ENCODE data around the gene TMEM140.
"Not testable (repeated sequence)": the region's sequence is repeated elsewhere in the genome, so short reads cannot be mapped to it uniquely, and the experiment has no call there.

TMEM140 gene

GRCh38 chr7:135197343-135197742, 49.5 kb downstream of the TMEM140 start:
- no peak for DNase-seq

- DNase-seq: no peak
Measured at GRCh38 chr7:135197906-135198655, 50.2 kb downstream of the TMEM140 start.

DNA sequence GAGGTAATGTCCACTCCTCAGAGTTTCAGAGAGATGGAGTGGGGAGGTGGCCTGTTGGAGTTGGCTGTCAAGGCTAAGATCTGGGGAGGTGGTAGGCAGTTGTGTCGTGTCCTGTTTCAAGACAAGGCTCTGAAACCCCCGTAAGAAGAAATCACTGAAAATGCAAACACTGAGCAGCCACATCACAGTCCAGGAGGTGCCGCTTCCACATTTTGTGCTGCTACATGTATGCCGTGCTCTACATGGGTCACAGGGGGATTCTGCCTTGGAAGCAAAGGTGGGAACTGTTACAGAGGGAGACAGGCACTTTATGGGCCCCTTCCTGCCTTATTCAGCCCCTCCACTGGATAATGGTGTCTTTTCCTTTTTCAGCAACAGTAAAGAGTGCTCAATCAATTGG, 51.6 kb downstream of the TMEM140 start:
- DNase-seq: no peak

GRCh38 chr7:135200821-135201331, 53.0 kb downstream of the TMEM140 start:
- DNase-seq: no peak

GRCh38 chr7:135201350-135201749, 53.5 kb downstream of the TMEM140 start:
- no peak for DNase-seq

DNA sequence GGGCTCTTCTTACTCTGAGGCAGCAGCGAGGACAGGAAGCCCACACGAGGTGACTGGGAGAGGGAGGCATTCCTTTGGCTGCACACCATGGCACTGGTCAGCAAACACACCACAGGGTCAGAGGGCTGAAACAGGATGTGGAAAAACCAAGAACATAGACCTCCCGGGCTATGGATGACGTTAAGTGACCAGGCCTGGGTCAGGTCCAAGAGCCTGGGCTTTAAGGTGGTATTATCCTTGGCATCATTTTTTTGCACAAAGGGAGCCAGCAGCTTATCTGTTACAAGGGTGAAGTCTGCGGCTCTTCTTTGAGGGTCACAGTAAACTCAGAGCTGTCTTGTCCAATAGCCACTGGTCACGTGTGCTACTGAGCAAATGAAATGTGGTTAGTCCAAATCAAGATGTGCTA, 56.5 kb downstream of the TMEM140 start:
- DNase-seq: no peak

DNA sequence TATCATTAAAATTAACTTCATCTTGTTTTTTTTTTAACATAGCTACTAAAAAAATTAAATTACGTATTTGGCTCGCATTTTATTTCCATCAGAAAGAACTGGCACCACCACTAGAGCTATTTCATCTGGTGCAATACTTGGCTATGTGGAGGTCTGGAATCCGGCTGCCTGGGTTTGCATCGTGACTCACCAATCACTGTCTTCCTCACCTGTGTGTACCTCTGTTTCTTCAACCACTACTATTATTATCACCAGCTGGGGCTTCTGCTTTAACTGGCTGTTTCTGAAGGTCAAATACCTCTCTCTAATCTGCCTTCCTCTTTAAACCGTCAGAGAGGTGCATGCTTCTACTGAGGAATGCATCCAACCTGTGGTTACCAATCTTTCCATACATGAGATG, 57.0 kb downstream of the TMEM140 start:
- no peak for DNase-seq

DNA sequence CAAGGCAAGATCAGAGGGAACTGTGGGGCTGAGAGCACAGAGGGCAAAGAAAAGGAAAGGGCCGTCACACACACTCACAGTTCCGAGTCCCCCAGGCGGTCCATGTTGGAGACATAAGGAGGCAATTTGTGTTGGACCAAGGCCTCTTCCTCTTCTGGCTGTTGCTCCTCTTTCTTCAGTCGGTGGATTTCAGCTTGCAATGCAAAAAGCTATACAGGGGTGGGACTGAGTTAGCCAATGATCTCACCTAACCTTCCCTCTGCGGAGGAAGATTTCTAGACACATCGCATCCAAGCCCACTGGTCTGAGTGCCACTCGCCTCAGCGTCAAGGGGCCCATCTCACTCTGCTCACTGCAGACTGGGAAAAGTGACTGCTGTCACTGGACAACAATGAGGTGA, 58.0 kb downstream of the TMEM140 start:
- no peak for DNase-seq

GRCh38 chr7:135206941-135207391, 59.1 kb downstream of the TMEM140 start:
- DNase-seq: no peak

GRCh38 chr7:135207406-135208101, 59.7 kb downstream of the TMEM140 start:
- DNase-seq: no peak

GRCh38 chr7:135208102-135208793, 60.4 kb downstream of the TMEM140 start:
- no peak for DNase-seq

GRCh38 chr7:135209225-135209834, 61.5 kb downstream of the TMEM140 start:
- DNase-seq: no peak

DNA sequence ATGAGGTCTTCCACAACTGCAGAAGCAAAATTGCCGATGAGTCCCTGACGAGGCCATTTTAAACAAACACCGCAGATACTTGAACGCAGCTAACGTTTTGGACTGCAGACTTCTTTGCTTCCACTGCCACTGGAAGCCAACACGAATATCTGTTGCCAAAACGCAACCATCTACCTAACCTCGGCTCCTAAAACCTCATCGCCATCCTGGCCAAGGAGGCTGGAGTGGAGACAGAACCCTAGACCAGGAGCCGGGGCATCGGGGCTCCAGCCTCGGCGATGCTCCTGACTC, 63.0 kb downstream of the TMEM140 start:
- no peak for DNase-seq

- peak; percentile 84 for DNase-seq
Measured at GRCh38 chr7:135211179-135211945, 63.5 kb downstream of the TMEM140 start, which contains the start of gene WDR91. TSS of gene WDR91 (minus strand) at chr7:135211526. CDS start at chr7:135211502, 24 bp downstream.

GRCh38 chr7:135211946-135212685, 64.2 kb downstream of the TMEM140 start:
- not testable (repeated sequence) for DNase-seq

DNA sequence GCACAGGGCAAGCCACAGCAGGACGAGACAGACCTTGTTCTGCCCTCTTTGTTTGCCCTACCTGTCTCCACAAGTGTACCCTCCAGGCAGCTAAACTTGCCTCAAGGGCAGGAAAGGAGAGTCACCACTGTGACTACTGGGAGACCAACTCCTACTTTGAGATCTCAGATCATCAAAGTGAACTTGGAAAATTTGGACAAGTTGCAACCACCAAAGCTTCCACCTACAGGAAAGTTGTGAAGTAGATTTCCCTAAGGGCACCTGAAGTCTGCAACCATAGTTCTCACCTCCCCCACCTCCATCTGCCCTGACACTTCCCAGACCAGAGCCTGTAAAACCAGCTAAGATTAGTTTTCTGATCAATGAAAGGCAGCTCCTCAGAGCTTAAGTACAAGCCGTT, 66.0 kb downstream of the TMEM140 start:
- DNase-seq: no peak

DNA sequence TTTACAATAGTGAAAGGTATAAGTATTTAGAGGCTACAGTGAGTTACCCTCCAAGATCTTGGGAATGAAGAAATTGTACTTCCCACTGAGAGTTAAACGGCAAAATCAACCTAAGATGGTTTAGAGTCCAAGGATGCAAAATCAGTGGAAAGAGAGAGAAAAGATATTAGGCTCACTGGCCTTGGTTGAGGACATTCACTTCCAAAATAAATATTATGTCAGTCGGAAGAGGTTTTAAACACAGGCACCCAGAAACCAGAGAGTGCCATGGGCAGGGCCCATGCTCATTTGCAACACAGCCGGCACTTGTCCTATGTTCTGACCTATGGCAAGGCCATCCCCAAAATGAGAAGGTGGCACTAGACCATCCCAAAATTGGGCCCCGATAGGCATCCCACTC, 67.3 kb downstream of the TMEM140 start:
- no peak for DNase-seq

GRCh38 chr7:135215698-135216097, 67.8 kb downstream of the TMEM140 start:
- no peak for DNase-seq

Data from DMS153 (cell line).